HL-60 (cell line): ENCODE data around the gene EEF2K.

Source experiments
- DNase-seq, 2 experiments: peaks; one replicate each; pipeline ENCODE4 v3.0.0-alpha.2; 2010 to 2020; ENCODE audit warnings: low read depth in 1 of 2, low spot score in 1 of 2
- H3K27ac ChIP-seq: fragments of 250-450 bp; sonication (Bioruptor Pico); replicated peaks from 2 replicates; pipeline ENCODE4 v1.5.1; 2020; ENCODE audit warnings: mild to moderate bottlenecking, moderate library complexity
- H3K27me3 ChIP-seq: fragments of 250-450 bp; sonication (Bioruptor Pico); 2 replicates; pipeline ENCODE4 v1.5.1; 2021; ENCODE audit warnings: mild to moderate bottlenecking, moderate library complexity; ENCODE audit not compliant: insufficient read depth, poor library complexity, severe bottlenecking
- H3K4me3 ChIP-seq: replicated peaks from 2 replicates; pipeline ENCODE4 v1.5.1; 2011; ENCODE audit warnings: mild to moderate bottlenecking, control low read depth, low read length; ENCODE audit not compliant: insufficient read depth
- CTCF ChIP-seq: IDR thresholded peaks from one replicate; pipeline ENCODE4 v1.5.1; 2011; ENCODE audit warnings: low read length, control low read depth, inconsistent platforms; ENCODE audit not compliant: insufficient read depth
- GABPA ChIP-seq: IDR thresholded peaks from 2 replicates; pipeline ENCODE4 v1.6.1; 2012; ENCODE audit warnings: low read depth
- POLR2AphosphoS5 ChIP-seq: IDR thresholded peaks from 2 replicates; pipeline ENCODE4 v1.6.1; 2012; ENCODE audit warnings: low read depth
- REST ChIP-seq: IDR thresholded peaks from 2 replicates; pipeline ENCODE4 v1.6.1; 2012; ENCODE audit warnings: low read depth; ENCODE audit not compliant: insufficient replicate concordance
- SPI1 ChIP-seq: IDR thresholded peaks from 2 replicates; pipeline ENCODE4 v1.6.1; 2012; ENCODE audit warnings: low read depth, mild to moderate bottlenecking, borderline replicate concordance

The EEF2K gene

GRCh38 chr16:22323959-22324786 lies 118.1 kb downstream of the EEF2K start:
- Histone ChIP-seq H3K4me3 (no peak overlapping the region), H3K27me3 (no peaks in the 10 kb centered on the region), H3K27ac (no peak overlapping the region)
- TF ChIP-seq CTCF (no peak), REST (no peak), GABPA (no peak), SPI1 (no peak), POLR2AphosphoS5 (no peak)
- no peak for DNase-seq

- no peak for DNase-seq
- no peak overlapping the region for H3K4me3 ChIP-seq
- H3K27ac ChIP-seq, result no peak overlapping the region
- no peak for TF ChIP-seq CTCF
- TF ChIP-seq SPI1, result no peak
- TF ChIP-seq GABPA, result no peak
- TF ChIP-seq REST, result no peak
- no peak for TF ChIP-seq POLR2AphosphoS5
- H3K27me3 ChIP-seq, result no peaks in the 10 kb centered on the region
Observed at GRCh38 chr16:22324787-22325597, 118.9 kb downstream of the EEF2K start.

- Histone ChIP-seq H3K27ac (no peak overlapping the region), H3K4me3 (no peak overlapping the region), H3K27me3 (no peaks in the 10 kb centered on the region)
- DNase-seq, result no peak
- TF ChIP-seq POLR2AphosphoS5 (no peak), REST (no peak), GABPA (no peak), SPI1 (no peak), CTCF (no peak)
Observed at GRCh38 chr16:22325598-22326368, 119.7 kb downstream of the EEF2K start.
